GM18870 (cell line): ENCODE results near the gene OSBPL2.

Experiments used
- ATAC-seq: cut with Tn5 transposase; IDR thresholded peaks from one replicate; pipeline ENCODE4 v1.9.1; 2021; ENCODE audit warnings: moderate library complexity; ENCODE audit not compliant: unreplicated experiment

Gene OSBPL2

DNA sequence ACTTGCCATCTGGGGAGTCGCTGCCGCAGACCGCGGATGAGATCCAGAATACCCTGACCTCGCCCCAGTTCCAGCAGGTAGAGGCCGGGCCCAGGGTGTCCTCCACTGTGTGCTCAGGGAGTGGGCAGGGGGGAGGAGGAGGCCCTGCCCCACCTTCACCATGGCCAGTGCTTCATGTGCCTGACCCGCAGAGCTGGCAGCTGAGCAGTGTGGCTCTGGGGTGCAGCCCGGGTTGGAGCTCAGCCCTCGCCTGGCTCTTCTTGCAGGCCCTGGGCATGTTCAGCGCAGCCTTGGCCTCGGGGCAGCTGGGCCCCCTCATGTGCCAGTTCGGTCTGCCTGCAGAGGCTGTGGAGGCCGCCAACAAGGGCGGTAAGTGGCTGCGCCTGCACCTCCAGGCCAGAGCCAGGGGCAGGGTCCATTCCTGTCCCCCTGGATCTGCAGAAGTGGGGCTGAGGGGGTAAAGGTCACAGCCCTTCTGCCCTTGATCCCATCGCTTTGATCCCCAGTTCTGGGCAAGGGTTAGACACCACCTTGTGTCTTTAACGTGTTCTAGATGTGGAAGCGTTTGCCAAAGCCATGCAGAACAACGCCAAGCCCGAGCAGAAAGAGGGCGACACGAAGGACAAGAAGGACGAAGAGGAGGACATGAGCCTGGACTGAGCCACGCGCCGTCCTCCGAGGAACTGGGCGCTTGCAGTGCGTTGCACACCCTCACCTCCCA lies 69.9 kb downstream of the OSBPL2 start:
- ATAC-seq, result no peak

DNA sequence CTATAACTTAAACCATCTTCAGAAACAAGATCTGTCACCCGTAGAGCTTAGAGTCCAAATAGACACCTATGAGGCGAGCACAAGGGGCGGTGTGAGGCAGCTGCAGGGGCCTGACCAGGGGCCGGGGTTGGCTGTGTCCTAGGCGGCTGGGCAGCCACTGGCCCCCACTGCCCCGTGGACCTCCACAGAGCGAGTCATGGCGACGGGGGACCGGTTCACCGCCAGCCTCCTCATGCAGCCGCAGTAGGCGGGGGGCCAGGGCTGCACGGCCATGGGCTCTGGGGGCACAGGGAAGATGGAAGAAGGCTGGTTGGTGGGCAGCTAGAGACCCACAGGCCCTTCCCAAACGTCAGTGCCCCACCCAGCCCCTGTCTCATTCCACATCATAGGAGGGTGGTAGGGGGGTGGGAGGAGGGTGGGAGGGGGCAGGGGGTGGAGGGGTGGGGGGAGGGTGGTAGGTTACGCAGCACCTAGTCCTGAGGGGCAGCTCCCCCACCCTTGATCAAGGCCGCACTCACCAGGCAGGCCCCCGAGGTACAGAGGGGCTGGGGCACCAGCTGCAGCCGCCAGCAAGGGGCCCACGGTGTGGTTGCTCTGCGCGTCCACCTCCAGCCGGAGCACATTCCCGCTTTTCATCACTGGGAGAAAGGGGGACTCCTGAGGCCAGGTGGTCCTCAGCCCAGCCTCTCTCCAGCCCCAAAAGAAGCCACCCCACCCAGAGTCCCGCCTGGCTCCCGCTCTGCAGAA lies 71.0 kb downstream of the OSBPL2 start:
- no peak for ATAC-seq

DNA sequence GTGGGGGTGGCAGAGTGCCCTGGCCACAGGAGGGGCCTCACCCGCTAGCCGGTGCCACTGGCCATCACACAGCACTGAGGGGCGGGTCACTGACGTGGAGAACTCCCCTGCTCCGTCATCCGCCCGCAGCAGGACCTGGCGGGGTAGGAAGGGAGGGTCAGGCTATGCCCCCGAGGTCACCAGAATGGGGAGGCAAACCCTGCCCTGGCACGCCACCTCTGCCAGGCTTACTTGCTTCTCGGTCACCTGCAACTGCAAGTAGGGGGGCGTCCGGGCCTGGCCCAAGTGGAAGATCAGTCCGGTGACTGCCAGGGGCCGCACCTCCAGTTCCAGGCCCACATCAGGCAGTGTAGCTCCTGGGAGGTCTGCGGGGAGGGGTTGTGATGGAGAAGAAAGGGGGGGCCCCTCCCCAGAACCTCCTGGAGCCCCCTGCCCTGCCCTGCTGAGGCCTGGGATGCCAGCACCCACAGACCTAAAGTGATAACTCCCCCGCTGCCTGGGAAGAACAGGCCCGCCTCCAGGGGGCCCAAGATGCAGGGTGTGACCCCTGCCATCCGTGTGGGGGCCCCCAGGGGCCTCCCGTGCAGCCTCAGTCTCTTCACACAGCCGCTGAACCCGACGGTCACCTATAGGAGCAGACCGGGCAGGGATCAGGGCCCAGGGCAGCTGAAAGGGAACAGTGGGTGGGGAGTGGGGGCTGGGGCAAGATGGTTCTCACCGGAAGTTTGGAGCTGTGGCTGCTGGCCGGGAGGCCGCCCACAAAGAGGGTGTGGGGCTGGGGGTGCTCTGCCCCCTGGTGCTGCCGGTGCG lies 71.8 kb downstream of the OSBPL2 start:
- no peak for ATAC-seq

DNA sequence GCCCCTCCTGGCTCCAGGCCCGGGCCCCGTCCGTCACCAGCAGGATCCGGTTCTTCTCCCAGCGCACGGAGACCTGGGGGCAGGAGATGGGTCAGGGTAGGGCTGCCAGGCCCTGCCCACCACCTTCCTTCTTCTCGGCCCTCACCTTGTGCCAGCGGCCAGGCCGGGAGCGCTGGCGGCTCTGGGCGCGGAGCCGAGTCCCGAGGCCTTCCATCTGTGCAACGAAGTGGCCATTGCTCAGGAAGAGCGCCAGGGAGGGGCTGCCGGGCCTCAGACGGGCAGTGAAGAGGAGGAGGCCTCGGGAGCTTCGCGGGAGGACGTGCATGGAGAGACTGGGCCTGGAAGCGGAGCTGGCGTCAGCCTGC lies 72.4 kb downstream of the OSBPL2 start:
- no peak for ATAC-seq

DNA sequence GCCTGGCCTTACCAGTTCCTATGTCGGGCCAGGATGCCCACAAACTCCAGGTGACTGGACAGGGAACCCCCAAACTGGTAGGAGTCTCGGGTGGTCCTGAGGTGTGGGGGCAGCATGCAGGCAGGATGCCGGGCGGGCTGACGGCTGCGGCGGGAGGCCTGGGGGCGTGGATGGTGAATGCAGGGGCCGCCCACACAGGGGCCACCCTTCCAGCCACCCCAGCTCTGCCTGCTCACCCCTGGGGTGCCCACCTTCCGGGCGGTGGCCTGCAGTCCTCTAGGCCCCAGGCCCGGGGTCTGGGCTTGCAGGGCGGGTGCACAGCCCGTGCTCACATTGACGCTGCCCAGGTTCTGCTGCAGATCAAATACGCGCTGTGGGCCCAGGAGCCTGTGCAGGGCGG lies 72.8 kb downstream of the OSBPL2 start:
- ATAC-seq, result no peak

DNA sequence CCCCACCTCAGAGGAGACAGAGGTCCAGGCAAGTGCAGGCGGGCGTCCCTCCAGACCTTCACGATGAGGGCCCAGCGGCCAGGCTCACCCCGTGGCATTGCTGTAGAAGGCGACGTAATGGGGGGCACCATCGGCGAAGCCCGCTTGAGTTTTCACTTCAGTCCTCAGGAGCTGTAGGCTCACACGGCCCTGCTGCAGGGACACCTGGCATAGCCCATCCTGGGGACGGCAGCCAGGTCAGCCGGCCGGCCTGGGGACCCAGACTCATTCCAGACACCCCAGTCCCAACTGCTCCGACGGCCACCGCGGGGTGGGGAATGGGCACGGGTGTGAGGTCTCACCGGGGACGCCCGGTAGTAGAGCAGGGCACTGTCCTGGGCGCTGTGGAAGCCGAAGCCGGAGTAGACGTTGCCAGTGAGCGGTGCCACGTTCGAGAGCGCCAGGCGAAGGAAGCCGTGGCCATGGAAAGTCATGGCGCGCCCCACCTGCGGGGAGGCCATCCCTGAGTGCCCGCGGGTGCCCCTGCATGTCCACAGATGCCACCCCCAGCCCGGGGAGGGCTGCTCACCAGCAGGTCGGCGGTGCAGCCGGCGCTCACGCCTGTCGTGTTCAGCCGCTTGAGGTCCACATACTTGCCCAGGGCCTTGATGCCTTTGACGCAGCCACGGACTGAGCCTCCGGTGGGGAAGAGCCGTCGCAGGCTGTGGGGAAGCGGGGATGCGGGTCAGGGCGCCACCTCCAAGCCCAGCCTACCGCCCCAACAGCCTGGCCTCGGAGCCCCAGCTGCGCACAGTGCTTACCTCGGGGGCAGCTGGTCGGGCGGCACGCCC lies 73.7 kb downstream of the OSBPL2 start:
- no peak for ATAC-seq

DNA sequence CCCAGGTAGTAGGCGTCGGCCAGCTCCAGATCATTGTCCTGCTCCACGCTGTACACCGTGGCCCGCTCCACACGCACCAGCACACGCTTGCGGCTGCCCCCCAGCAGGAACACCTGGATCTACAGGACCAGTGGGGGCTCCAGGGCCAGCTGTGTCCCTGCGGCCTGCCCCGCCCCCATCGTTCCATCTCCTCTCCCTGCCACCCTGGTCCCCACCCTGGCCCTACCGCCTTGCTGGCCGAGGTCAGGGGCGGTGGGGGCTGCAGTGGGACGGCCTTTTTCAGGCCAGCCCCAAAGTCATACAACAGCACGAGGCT lies 74.3 kb downstream of the OSBPL2 start:
- ATAC-seq, result no peak

DNA sequence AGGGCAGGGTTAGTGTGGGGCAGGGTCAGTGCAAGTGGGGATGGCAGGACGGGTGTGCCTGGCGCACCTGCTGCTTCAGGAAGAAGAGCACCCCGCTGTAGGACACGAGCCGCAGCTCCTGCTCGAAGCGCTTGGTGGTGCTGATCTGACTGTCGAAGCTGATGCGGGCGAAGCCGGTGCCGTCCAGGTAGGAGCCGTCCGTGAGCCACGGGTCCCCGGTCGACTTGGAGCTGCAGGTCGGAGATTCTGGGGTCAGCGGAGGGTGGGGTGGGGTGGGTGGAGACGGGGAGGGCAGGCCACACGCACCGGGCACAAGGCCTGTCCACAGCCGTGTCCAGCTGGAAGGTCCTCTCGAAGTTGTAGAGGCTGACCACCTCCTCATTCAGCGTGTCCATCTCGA lies 74.7 kb downstream of the OSBPL2 start:
- no peak for ATAC-seq

DNA sequence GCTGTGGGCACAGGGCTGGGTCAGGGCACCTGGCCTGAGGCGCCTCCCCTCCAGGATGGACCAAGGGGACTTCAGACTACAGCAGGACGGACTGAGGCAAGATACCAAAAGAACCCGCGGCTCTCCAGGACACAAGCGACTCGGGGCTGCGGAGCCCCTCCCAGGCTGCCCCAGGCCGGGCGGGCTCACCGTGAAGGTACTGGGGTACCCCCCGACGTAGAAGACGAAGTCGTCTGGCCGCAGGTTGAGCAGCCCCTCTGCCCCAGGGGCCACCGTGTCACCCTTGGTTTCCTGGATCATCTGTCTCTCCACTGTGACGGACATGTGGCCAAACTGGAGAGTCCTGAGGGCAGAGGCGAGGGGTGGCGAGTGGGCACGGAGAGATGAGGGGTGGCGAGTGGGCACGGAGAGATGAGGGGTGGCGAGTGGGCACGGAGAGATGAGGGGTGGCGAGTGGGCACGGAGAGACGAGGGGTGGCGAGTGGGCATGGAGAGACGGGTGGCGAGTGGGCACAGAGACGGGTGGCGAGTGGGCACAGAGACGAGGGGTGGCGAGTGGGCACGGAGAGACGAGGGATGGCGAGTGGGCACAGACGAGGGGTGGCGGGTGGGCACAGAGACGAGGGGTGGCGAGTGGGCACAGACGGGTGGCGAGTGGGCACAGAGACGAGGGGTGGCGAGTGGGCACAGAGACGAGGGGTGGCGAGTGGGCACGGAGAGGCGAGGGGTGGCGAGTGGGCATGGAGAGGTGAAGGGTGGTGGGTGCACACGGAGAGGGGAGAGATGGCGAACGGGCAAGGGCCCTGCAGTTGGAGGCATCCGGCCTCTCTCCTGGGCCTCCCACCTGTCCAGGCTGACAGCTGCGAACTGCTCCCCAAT lies 75.4 kb downstream of the OSBPL2 start:
- no peak for ATAC-seq

DNA sequence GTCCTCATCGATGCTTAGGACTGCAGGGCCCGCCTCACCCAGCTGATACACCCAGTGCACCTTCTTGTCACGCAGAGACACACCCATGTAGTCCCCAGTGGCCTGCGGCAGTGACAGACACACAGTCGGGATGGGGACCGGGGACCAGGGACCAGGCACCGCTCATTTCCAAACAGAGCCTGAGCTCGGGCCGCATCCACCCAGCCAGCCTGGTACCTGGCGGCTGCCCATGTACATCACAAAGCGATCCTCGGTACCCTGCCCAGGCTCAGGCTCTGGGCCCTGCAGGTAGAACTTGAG lies 76.0 kb downstream of the OSBPL2 start:
- no peak for ATAC-seq

DNA sequence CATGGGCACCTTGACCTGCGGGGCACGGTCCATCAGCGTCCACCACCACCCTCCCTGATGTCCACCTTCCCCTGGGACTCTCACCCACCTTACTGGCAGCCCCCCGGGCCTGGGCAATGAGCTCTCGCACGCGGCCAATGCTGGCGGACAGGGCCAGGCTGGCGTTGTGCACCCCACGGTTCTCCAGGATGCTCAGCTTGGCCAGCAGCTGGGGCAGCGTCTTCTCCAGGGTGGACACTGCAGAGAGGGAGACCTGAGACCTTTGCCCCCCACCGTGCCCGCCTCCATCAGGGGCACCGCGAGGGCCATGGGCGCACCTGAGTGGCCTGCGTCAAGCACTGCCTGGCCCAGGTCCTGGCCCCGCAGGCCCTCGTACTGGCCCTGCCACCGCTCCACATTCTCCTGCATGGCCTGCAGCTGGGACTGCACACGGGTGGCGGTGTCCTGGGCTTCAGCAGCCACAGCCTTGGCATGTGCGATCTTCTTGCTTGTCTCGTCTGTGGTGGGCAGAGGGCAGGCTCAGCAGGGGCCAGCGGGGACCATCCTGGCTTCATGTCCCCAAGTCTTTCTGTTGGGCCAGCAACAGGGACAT lies 76.5 kb downstream of the OSBPL2 start:
- no peak for ATAC-seq

DNA sequence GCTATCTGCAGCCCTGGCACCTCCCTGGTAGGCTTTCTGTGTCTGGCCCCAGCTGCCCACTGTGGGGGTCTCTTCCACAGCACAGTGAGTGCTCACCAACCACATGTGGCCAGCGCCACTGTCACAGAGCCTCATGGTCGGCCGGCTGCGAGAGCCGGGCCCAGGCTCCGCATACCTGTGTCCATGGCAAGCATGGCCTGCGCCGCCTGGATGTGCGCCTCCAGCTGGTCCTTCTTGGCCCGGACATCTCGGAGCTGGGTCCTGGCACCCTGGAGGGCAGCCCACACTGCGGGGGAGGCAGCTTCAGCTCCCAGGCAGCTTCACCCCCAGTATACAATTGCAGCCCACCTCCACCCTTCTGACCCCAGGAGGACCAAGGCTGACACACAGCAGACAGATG lies 77.5 kb downstream of the OSBPL2 start:
- no peak for ATAC-seq

DNA sequence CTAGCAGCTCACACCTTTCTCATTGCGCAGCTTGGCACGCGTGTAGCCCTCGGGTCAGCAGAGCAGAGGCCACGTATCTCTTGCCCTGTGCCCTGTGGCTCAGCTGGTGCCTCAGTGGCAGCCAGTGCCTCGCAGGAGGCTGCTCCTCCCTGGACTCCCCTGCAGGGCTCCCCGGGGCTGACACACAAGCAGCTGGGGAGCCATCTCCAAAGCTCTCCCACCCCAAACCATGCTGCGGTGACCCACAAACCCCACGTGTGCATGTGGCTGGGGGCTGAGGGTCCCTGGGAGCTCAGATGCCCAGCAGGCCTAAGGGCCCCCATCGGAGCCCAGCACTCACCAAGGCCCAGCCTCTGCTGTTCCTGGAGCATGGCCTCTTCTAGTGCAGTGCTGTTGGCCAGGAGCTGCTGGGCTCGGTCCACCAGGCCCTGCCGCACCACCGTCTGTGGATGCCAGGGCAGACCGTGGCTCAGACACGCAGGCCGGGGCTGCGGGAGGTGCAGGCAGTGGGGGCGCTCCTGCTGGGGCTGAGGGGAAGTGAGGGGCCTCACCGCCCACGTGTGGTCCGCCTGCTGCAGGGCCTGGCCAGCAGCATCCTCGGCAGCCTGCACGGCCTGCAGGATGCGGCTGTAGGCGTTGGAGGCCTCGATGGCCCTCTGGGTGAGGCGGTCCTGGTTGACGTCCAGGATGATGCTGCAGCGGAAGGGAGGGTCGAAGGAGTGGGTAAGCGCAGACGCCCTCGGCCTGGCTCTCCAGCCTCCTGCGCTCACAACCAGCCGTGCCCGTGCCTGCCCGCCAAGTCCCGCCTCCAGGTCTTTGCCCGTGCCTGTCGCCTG lies 78.2 kb downstream of the OSBPL2 start:
- no peak for ATAC-seq

DNA sequence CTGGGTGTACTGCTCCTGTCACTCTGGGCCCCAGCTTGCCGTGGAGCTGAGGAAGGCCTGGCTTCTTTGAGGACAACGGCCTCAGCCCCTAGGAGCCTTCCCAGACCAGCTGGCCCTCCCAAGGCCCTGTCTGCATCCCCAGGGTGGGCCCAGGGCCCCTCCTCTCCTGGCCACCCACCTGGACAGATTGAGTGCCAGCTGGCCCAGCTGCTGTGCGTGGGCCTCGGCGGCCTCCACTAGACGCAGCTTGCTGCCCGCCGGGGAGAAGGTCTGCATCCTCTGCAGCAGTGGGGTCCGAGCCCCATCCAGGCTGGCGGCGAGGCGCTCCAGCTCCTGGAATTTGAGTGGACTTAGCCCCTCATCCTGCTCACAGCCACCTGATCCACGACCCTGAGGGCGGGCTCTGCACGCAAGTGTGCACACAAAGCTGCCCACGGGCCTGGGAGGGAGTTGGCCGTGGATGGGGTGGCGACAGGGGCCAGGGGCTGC lies 78.9 kb downstream of the OSBPL2 start:
- no peak for ATAC-seq

DNA sequence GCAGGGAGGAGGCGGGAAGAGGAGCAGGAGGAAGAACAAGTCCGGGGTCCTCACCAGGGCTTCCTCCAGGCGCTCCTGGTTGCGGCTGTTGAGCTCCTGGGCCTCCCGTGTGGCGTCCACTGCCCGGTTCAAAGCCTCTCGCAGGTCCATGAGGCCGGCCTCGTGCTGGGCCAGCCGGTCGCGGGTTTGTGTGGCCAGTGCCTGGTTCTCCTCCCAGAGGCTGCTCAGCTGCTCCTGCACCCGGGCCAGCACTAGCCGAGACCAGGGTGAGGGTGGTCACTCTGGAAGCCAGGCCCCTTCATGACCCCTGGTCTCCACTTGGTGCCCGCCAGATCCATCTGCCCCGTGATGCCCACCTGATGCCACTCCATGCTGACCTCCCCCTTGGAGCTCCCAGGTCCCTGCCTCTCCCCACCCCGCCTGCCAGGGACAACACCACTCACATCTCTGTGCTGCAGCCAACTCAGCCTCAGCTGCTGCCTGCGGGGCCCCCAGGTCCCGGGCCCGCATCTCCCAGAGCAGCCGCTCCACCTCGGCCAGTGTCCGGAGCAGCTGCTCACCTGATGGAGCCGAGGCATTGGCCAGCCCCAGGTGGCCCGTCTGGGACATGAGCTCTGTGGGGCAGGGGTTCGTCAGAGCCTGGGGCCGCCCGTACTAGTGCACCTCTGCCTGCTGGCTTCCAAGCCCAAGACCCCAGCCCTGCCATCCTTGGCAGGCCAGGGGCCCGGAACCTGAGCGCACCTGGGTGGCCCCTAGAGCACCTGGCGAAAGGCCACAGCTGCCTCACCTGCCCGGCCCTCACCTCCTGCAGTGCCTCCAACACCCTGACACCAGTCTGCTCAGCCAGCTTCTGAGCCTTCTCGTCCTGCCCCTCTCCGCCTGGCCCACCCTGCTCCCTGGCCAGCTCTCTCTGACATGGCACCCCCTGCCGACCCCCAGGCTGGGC lies 80.4 kb downstream of the OSBPL2 start:
- no peak for ATAC-seq

DNA sequence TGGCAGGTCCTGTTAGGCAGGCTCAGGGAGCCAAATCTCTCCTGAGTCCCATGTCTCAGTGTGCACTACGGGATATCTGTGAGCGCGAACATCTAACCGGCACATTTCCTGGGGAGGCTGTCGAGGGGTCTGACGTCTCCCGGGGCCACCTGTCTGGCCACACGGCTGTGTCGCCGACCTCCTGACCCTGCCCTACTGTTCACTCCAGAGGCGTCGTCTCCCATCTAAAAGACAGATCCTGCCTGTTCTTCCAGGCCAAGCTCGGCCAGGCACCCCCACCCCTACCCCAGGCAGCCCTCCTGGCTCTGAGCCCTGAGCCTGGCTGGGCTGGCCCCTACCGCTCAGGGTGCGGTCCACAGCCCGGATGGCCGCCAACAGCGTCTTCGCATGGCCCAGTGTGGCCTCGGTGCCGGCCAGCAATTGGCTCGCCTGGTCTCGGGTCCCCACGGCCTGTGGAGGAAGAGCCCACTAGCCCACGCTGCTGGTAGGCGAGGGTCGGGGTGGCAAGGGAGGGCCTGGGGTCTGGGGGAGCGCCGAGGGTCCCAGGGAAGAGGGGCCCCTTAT lies 81.1 kb downstream of the OSBPL2 start:
- ATAC-seq, result no peak

DNA sequence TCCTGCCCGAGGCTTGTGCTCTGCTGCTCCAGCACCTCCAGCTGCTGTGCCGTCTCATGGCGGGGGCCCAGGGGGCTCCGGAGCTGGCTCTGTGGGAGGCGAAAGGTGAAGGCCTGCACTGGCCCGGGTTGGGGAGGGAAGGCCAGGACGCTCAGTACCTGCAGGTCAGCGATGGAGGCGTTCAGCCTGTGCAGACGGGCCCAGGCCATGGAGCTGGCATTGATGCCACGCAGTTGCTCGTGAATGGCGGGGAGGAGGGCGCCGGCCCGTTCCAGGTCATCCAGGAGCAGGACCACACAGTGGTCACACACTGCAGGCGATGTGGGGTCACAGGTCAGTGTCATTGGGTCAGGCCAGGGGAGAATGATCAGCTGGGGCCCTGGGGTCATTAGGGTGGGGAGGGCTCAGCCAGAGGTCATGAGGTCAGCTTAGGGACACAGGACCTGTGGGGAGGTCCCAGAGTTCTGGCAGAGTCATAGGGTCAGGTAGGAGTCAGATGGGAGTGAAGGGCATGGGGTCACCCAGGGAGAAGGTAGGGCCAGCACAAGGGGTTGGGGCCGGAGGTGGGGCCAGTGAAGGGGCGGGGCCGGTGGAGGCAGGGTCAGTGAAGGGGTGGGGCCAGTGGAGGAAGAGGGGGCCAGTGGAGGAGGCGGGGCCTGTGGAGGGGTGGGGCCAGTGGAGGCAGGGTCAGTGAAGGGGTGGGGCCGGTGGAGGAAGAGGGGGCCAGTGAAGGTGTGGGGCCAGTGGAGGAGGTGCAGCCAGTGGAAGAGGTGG lies 82.4 kb downstream of the OSBPL2 start:
- no peak for ATAC-seq
